Trophoblast cell (in vitro differentiated cells and primary cell): ENCODE results near the gene SLC22A8.
"Not testable (repeated sequence)": the region's sequence is repeated elsewhere in the genome, so short reads cannot be mapped to it uniquely, and the experiment has no call there.

ENCODE experiments used
- DNase-seq, 2 donors: peaks; one replicate each; pipeline ENCODE4 v3.0.0-alpha.2; 2016
- H2AFZ ChIP-seq: 2 replicates; pipeline ENCODE4 v1.6.1; 2013; ENCODE audit warnings: low read length, moderate library complexity, mild to moderate bottlenecking; ENCODE audit not compliant: insufficient read depth, poor library complexity
- H2AK5ac ChIP-seq: 2 replicates; pipeline ENCODE4 v1.6.1; 2013; ENCODE audit warnings: mild to moderate bottlenecking, low read length
- H2BK120ac ChIP-seq: 2 replicates; pipeline ENCODE4 v1.6.1; 2013; ENCODE audit warnings: low read length, mild to moderate bottlenecking, moderate library complexity; ENCODE audit not compliant: insufficient read depth, poor library complexity
- H2BK12ac ChIP-seq: 2 replicates; pipeline ENCODE4 v1.6.1; 2013; ENCODE audit warnings: mild to moderate bottlenecking, low read length, moderate library complexity
- H2BK5ac ChIP-seq: 2 replicates; pipeline ENCODE4 v1.6.1; 2013; ENCODE audit warnings: low read length, low read depth, moderate library complexity, mild to moderate bottlenecking; ENCODE audit not compliant: poor library complexity
- H3K14ac ChIP-seq: 2 replicates; pipeline ENCODE4 v1.6.1; 2013; ENCODE audit warnings: mild to moderate bottlenecking, low read length
- H3K18ac ChIP-seq: 2 replicates; pipeline ENCODE4 v1.6.1; 2013; ENCODE audit warnings: mild to moderate bottlenecking, low read length
- H3K23ac ChIP-seq: 2 replicates; pipeline ENCODE4 v1.6.1; 2013; ENCODE audit warnings: low read length
- H3K27ac ChIP-seq: 2 replicates; pipeline ENCODE4 v1.5.1; 2013; ENCODE audit warnings: low read depth, mild to moderate bottlenecking, inconsistent platforms, low read length, moderate library complexity
- H3K27me3 ChIP-seq: 2 replicates; pipeline ENCODE4 v1.6.1; 2013; ENCODE audit warnings: inconsistent platforms, mild to moderate bottlenecking, low read length, moderate library complexity; ENCODE audit not compliant: insufficient read depth
- H3K36me3 ChIP-seq, 2 experiments: 1 replicate in 1 of 2; 2 replicates in 1 of 2; pipeline ENCODE4 v1.6.1; 2013; ENCODE audit warnings: low read length in 2 of 2, mild to moderate bottlenecking in 2 of 2, moderate library complexity in 1 of 2; ENCODE audit not compliant: insufficient read depth in 2 of 2, control insufficient read depth in 1 of 2
- H3K4ac ChIP-seq: 2 replicates; pipeline ENCODE4 v1.6.1; 2013; ENCODE audit warnings: low read depth, mild to moderate bottlenecking, low read length, moderate library complexity
- H3K4me1 ChIP-seq, 2 experiments: 1 replicate in 1 of 2; 2 replicates in 1 of 2; pipeline ENCODE4 v1.6.1; 2013; ENCODE audit warnings: low read length in 2 of 2, mild to moderate bottlenecking in 2 of 2, moderate library complexity in 1 of 2; ENCODE audit not compliant: insufficient read depth in 2 of 2, control insufficient read depth in 1 of 2
- H3K4me2 ChIP-seq: 2 replicates; pipeline ENCODE4 v1.6.1; 2013; ENCODE audit warnings: inconsistent platforms, mild to moderate bottlenecking, low read length, moderate library complexity
- H3K4me3 ChIP-seq: 2 replicates; pipeline ENCODE4 v1.5.1; 2013; ENCODE audit warnings: mild to moderate bottlenecking, low read depth, low read length, inconsistent platforms
- H3K79me1 ChIP-seq: one replicate; pipeline ENCODE4 v1.6.1; 2013; ENCODE audit warnings: low read length
- H3K79me2 ChIP-seq: 2 replicates; pipeline ENCODE4 v1.6.1; 2013; ENCODE audit warnings: low read length, mild to moderate bottlenecking; ENCODE audit not compliant: control insufficient read depth, insufficient read depth, poor library complexity
- H3K9ac ChIP-seq: 2 replicates; pipeline ENCODE4 v1.6.1; 2013; ENCODE audit warnings: mild to moderate bottlenecking, low read length
- H3K9me3 ChIP-seq: 2 replicates; pipeline ENCODE4 v1.6.1; 2013; ENCODE audit warnings: low read depth, mild to moderate bottlenecking, control low read depth, inconsistent platforms, low read length; ENCODE audit not compliant: insufficient read depth
- H4K12ac ChIP-seq: 2 replicates; pipeline ENCODE4 v1.6.1; 2013; ENCODE audit warnings: low read depth, mild to moderate bottlenecking, low read length, moderate library complexity
- H4K8ac ChIP-seq: 2 replicates; pipeline ENCODE4 v1.6.1; 2013; ENCODE audit warnings: low read depth, mild to moderate bottlenecking, low read length, moderate library complexity
- H4K91ac ChIP-seq: one replicate; pipeline ENCODE4 v1.6.1; 2013; ENCODE audit warnings: low read depth, mild to moderate bottlenecking, low read length, moderate library complexity
- WGBS: extraction: QIAGEN DNeasy Blood & Tissue Kit; methylation state at CpG from one replicate; pipeline ENCODE4 v1.1.7; 2013; ENCODE audit warnings: missing lambda C conversion rate; ENCODE audit not compliant: insufficient read length, insufficient coverage; ENCODE audit errors: extremely low coverage; 5-methylcytosine and 5-hydroxymethylcytosine counted together

The SLC22A8 gene

DNA sequence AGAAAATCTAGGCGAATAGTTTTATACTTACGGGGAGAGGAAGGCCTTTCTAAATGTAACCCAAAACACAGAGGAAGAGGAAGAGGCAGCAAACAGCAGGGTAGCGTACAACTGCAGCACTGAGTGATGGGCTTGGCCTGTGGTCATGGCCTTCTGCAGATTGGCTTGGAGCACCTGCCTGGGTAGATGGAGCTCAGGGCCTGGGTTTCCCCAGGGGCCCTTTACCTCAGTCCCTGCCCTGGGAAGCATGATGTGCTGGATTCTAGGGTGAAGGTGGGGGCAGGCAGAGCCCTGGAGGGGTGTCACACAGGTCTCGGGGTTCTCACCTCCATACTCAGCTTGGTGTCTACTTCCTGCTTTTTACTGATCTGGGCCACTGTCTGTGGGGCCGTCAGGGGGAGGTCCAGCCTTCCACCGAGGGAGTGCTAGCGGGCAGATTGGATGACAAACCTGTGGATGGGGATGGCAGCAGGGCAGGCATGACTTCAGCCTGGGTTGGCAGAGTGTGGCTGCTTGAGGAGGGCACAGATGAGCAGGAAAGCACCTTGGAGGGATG, 66.8 kb downstream of the SLC22A8 start:
- no peak overlapping the region for H3K4me3 ChIP-seq
- no peak for DNase-seq
- H2AK5ac ChIP-seq: no peak overlapping the region
- H3K79me2 ChIP-seq: no peaks in the 10 kb centered on the region
- no peaks in the 10 kb centered on the region for H3K79me1 ChIP-seq
- no peak overlapping the region for H3K9ac ChIP-seq
- H3K4ac ChIP-seq: no peak overlapping the region
- no peak overlapping the region for H3K4me2 ChIP-seq
- no peak overlapping the region for H4K8ac ChIP-seq
- no peaks in the 10 kb centered on the region for H3K27me3 ChIP-seq
- H3K23ac ChIP-seq: no peak overlapping the region
- H2AFZ ChIP-seq: no peak overlapping the region
- H2BK120ac ChIP-seq: no peak overlapping the region
- no peaks in the 10 kb centered on the region for H3K4me1 ChIP-seq
- H3K36me3 ChIP-seq: no peaks in the 10 kb centered on the region
- WGBS: no CpG with 5 or more reads among the region's 7 CpGs
- H3K27ac ChIP-seq: no peak overlapping the region
- H2BK12ac ChIP-seq: no peak overlapping the region
- H4K91ac ChIP-seq: no peak overlapping the region
- H3K9me3 ChIP-seq: no peaks in the 10 kb centered on the region
- H3K14ac ChIP-seq: no peak overlapping the region
- no peak overlapping the region for H3K18ac ChIP-seq
- no peak overlapping the region for H4K12ac ChIP-seq
- no peak overlapping the region for H2BK5ac ChIP-seq

DNA sequence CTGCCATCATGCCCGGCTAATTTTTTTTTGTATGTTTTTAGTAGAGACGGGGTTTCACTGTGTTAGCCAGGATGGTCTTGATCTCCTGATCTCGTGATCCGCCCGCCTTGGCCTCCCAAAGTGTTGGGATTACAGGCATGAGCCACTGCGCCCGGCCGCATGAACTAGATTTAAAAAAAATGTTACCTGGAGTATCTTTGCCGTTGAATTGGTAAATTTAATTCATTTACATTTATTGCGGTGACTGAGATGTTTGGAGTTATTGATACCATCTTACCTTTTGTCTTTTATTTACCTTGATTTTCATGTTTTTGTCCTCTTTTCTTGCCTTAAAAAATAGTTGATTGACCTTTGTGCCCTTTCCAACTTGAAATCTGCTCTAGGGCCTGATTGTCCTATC, 70.1 kb downstream of the SLC22A8 start:
- not testable (repeated sequence) for H3K23ac ChIP-seq, H4K91ac ChIP-seq, H2BK5ac ChIP-seq, H2BK120ac ChIP-seq, H3K36me3 ChIP-seq, H3K9me3 ChIP-seq, H4K8ac ChIP-seq, DNase-seq, H3K18ac ChIP-seq, H3K14ac ChIP-seq, H3K79me2 ChIP-seq, H3K27me3 ChIP-seq, H3K4me1 ChIP-seq, H2AFZ ChIP-seq, H3K27ac ChIP-seq, H3K9ac ChIP-seq, H2BK12ac ChIP-seq, H3K79me1 ChIP-seq, H4K12ac ChIP-seq, H2AK5ac ChIP-seq, H3K4me3 ChIP-seq, H3K4me2 ChIP-seq, H3K4ac ChIP-seq
- WGBS: no CpG with 5 or more reads among the region's 10 CpGs
